Epithelial cell of proximal tubule (primary cell): ENCODE results near the gene HOXD11. TPM values are rescaled to one million over a fixed set of nuclear protein-coding genes. Genes with fewer than 3 reads are reported as not detected.

Experiments used
- DNase-seq: peaks from one replicate; pipeline ENCODE4 v3.0.0-alpha.2; 2011; ENCODE audit warnings: low read depth
- H3K4me3 ChIP-seq: 2 replicates; pipeline ENCODE4 v1.5.1; 2011; ENCODE audit warnings: low read depth, mild to moderate bottlenecking, low read length
- CTCF ChIP-seq: conservative IDR thresholded peaks from 2 replicates; pipeline ENCODE4 v1.5.1; 2012; ENCODE audit warnings: low read depth, mild to moderate bottlenecking, low read length
- total RNA-seq: library from RNA; depleted of rRNA; stranded (reverse); fragments of >200 nt; gene quantifications from 2 replicates; pipeline ENCODE4 v1.2.3, GENCODE V29; 2015

HOXD11 gene
- total RNA-seq, 1 donor from 2014 or later: 25.1 TPM

DNA sequence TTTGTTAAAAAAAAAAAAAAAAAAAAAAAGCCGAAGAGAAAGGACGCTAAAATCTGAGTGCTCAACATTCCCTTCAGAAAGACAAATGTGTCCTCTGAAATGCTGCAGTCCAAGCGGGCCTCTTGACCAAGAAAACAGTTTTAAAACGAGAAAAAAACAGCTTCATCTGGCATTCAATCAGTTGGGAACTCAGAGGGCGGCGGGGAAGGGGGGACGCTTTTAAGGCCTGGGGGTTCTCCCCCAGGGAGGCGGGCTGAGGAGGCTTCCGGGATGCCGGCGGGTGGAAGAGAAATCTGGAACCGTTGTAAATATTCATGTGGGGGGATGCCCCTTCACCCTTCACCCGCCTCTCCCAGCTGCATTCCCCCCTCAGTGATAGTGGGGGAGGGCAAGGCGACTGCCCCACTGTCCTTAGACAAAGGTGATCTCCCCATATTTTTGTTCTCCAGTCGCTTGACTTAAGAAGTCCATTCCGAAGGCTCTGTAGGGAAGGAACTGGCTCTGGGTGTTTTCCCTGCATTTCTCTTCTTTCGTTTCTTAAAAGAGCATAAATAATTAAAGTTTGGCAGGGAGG is 3.3 kb upstream of the HOXD11 start:
- no peak for TF ChIP-seq CTCF
- H3K4me3 ChIP-seq: peak overlapping the region; percentile 49
- no peak for DNase-seq

DNA sequence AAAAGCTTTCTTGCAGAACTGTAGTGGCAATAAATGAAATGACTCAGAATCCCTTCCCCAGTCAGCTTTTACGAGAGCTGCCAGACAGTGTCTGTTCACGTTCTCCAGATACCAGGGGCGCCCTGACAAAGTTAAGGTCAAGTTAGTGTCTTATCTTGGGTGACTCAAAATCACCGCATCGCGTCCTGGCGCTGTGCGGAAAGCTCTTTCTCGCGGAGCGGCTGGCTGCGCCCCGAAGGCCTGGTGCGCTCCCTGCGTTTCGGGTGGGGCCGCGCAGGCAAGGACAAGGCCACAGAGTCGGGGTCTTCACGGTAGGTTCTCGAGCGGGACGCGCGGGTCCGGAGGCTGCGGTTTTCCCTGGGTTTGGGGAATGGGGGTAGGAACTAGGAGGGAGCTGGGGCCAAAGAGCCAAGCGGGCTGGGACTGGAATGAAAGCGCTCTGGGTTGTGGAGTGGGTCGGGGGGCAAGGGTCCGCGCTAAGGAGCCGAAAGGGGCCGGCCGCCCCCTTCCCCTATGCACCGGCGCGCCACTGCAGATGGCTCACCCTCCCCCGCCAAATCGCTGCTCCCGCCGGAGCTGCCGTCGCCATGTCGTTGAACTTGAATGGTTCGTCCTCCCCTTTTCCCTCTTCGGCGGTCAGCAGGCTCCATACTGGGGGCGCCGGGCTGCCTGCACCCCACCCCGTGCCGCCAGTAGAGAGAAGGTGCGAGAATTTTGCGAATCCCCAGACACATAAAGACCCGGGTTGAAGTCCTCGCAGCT is 2.6 kb upstream of the HOXD11 start:
- no peak for TF ChIP-seq CTCF
- no peak for DNase-seq
- peak overlapping the region; percentile 49 for H3K4me3 ChIP-seq

- no peak for TF ChIP-seq CTCF
- H3K4me3 ChIP-seq: peak overlapping the region; percentile 49
- no peak for DNase-seq
Measured at GRCh38 chr2:176105078-176105729, 1.9 kb upstream of the HOXD11 start.

GRCh38 chr2:176105730-176106580 is 1.1 kb upstream of the HOXD11 start:
- DNase-seq: no peak
- peak overlapping the region; percentile 49 for H3K4me3 ChIP-seq
- no peak for TF ChIP-seq CTCF

DNA sequence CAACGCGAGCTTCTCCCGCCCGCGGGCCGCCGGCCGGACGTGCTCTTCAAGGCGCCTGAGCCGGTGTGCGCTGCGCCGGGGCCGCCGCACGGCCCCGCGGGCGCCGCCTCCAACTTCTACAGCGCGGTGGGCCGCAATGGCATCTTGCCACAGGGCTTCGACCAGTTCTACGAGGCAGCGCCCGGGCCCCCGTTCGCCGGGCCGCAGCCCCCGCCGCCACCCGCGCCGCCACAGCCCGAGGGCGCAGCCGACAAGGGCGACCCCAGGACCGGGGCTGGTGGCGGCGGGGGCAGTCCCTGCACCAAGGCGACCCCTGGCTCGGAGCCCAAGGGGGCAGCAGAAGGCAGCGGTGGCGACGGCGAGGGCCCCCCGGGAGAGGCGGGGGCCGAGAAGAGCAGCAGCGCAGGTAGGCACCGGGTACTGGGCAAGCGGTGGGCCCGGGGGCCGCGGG is 676 bp downstream of the HOXD11 start:
- no peak for TF ChIP-seq CTCF
- no peak for DNase-seq
- peak overlapping the region; percentile 35 for H3K4me3 ChIP-seq

- TF ChIP-seq CTCF: no peak
- DNase-seq: no peak
- peak overlapping the region; percentile 35 for H3K4me3 ChIP-seq
Measured at GRCh38 chr2:176109192-176109901, 2.3 kb downstream of the HOXD11 start.
